GM12874 (cell line): ENCODE data around the gene NPHP4.

Experiments used
- CTCF ChIP-seq: IDR thresholded peaks from 2 replicates; pipeline ENCODE4 v1.5.1; 2011; ENCODE audit warnings: low read depth, mild to moderate bottlenecking, control low read depth, low read length, moderate library complexity; ENCODE audit not compliant: insufficient read depth

Gene NPHP4

GRCh38 chr1:5920201-5920600 is 72.0 kb downstream of the NPHP4 start:
- TF ChIP-seq CTCF, result no peak

GRCh38 chr1:5918275-5918649 is 74.0 kb downstream of the NPHP4 start:
- no peak for TF ChIP-seq CTCF

GRCh38 chr1:5917591-5918274 is 74.5 kb downstream of the NPHP4 start:
- TF ChIP-seq CTCF, result no peak

- no peak for TF ChIP-seq CTCF
Observed at GRCh38 chr1:5917281-5917590, 75.0 kb downstream of the NPHP4 start.

GRCh38 chr1:5916572-5917280 is 75.5 kb downstream of the NPHP4 start:
- TF ChIP-seq CTCF, result no peak

GRCh38 chr1:5915587-5916571 is 76.3 kb downstream of the NPHP4 start:
- peak; percentile 63 for TF ChIP-seq CTCF

- TF ChIP-seq CTCF, result no peak
Observed at GRCh38 chr1:5914676-5915365, 77.4 kb downstream of the NPHP4 start.
